IgD-negative memory B cell (primary cell): Measurements from ENCODE around the gene PI4KB. TPM values are rescaled to one million over a fixed set of nuclear protein-coding genes. Genes with fewer than 3 reads are reported as not detected.

ENCODE experiments used
- H3K27ac Mint-ChIP-seq, 3 donors: one replicate each; pipeline ENCODE4 v1.8.0; 2020 to 2022; ENCODE audit warnings: mild to moderate bottlenecking in 3 of 3, mixed read lengths in 3 of 3, moderate library complexity in 1 of 3
- H3K27me3 Mint-ChIP-seq: one replicate; pipeline ENCODE4 v1.8.0; 2021; ENCODE audit warnings: mixed read lengths
- H3K36me3 Mint-ChIP-seq: one replicate; pipeline ENCODE4 v1.8.0; 2020; ENCODE audit warnings: mild to moderate bottlenecking, mixed read lengths
- H3K4me1 Mint-ChIP-seq, 3 donors: one replicate each; pipeline ENCODE4 v1.8.0; 2020 to 2022; ENCODE audit warnings: mixed read lengths in 3 of 3, mild to moderate bottlenecking in 1 of 3
- H3K4me3 Mint-ChIP-seq, 4 donors: one replicate each; pipeline ENCODE4 v1.8.0; 2020 to 2022; ENCODE audit warnings: mild to moderate bottlenecking in 4 of 4, mixed read lengths in 4 of 4, moderate library complexity in 3 of 4
- H3K9me3 Mint-ChIP-seq, 3 donors: one replicate each; pipeline ENCODE4 v1.8.0; 2020 to 2021; ENCODE audit warnings: mixed read lengths in 3 of 3, mild to moderate bottlenecking in 1 of 3
- polyA plus RNA-seq: library from polyadenylated mRNA; unstranded; fragments of 300-500 nt; fragmentation: Illumina TruSeq; gene quantifications from one replicate; pipeline ENCODE4 v1.2.3, GENCODE V29; 2021

Gene PI4KB
- 67.9 TPM for polyA plus RNA-seq

DNA sequence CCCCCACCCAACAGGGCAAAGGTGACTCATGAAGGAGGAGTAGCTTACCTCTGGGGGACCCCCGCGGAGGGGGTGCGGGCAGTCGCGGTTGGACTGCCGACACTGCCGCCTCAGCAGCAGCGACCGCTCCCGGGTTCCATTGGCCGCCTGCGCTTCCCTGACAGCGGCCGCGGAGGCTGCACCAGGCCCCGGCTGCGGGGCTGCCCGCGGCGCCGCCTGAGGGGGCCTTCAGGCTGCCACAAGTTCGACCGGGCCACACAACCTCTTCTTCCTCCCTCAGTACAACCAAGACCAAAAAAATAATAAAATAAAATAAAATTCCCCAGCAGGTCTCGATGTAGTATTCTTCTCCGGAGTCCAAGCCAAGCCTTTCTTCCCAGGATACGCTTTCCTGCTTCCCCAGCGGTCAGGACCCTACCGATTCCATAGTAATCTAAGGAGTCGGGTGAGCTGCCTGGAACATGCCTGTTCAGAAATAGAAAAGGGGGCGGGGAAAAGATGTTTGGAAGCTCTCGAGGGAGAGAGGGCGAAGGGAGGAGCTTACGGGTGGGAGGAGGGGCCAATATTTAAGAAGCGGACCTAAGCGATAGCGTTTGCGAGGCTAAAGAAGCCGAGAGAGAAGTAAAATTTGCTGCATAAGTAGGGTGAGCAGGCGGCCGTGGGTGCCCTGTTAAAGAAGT lies at the start of gene PI4KB:
PI4KB (minus strand) TSS at position 194 of the 680 bp plus-strand sequence. CDS start 10,935 bp downstream, outside the sequence.
- Mint-ChIP-seq H3K36me3 (no peaks in the 10 kb centered on the region), H3K4me3 (peak within 1 kb of the TSS; percentile 86 to 99 (median 94)), H3K4me1 (peaks cover 26 to 32% (median 27%) of the 10 kb centered on the region in 3 donors), H3K27me3 (no peaks in the 10 kb centered on the region), H3K27ac (peak within 1 kb of the TSS; percentile 70 to 99 (median 95)), H3K9me3 (no peaks in the 10 kb centered on the region)

GRCh38 chr1:151373196-151373595 lies 46.0 kb upstream of the PI4KB start:
- Mint-ChIP-seq H3K27ac (peak overlapping the region in 1 of 3 donors; percentile 60), H3K4me3 (no peak overlapping the region), H3K27me3 (no peaks in the 10 kb centered on the region), H3K4me1 (peaks cover 0 to 1% (median 0%) of the 10 kb centered on the region in 3 donors), H3K9me3 (no peaks in the 10 kb centered on the region), H3K36me3 (no peaks in the 10 kb centered on the region)

- Mint-ChIP-seq H3K4me1 (peaks cover 0 to 3% (median 0%) of the 10 kb centered on the region in 3 donors), H3K9me3 (no peaks in the 10 kb centered on the region), H3K27me3 (no peaks in the 10 kb centered on the region), H3K4me3 (no peak within 1 kb of the TSS), H3K36me3 (no peaks in the 10 kb centered on the region), H3K27ac (peak within 1 kb of the TSS in 1 of 3 donors; percentile 60)
Measured at GRCh38 chr1:151372058-151372934, 45.1 kb upstream of the PI4KB start, which contains the start of gene SELENBP1. Gene SELENBP1, minus strand, starts transcription at chr1:151372705. Its CDS starts 64 bp downstream, at chr1:151372641.

GRCh38 chr1:151371370-151372057 lies 44.3 kb upstream of the PI4KB start:
- H3K27me3 Mint-ChIP-seq = no peaks in the 10 kb centered on the region
- H3K4me1 Mint-ChIP-seq = peaks cover 0 to 3% (median 0%) of the 10 kb centered on the region in 3 donors
- H3K36me3 Mint-ChIP-seq = no peaks in the 10 kb centered on the region
- H3K27ac Mint-ChIP-seq = no peak overlapping the region
- H3K4me3 Mint-ChIP-seq = no peak overlapping the region
- no peaks in the 10 kb centered on the region for H3K9me3 Mint-ChIP-seq

- no peaks in the 10 kb centered on the region for H3K36me3 Mint-ChIP-seq
- no peaks in the 10 kb centered on the region for H3K27me3 Mint-ChIP-seq
- no peaks in the 10 kb centered on the region for H3K9me3 Mint-ChIP-seq
- peaks cover 0 to 2% (median 0%) of the 10 kb centered on the region in 3 donors for H3K4me1 Mint-ChIP-seq
- no peak overlapping the region for H3K27ac Mint-ChIP-seq
- no peak overlapping the region for H3K4me3 Mint-ChIP-seq
Measured at GRCh38 chr1:151370211-151370911, 43.1 kb upstream of the PI4KB start.

DNA sequence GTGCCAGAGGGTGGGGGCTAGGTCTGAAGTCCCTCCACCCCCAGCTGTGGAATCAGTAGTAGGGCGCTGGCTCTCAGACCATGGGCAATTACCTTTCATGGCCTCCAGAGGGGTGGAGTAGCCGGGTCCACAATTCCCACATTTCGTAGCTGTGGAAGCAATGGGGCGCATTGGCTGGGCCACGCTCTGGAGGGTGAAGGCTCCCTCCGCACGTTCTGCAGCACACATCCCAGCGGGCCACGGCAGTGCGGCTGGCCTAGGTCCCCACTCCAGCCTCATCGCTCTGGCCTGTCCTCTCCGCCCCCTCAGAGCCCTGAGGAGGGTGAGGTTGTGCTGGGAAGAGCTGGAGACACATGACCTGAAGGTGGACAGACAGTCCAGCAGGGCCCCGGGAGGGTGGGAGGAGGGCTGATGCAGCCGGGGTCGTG lies 42.4 kb upstream of the PI4KB start:
- Mint-ChIP-seq H3K27me3 (no peaks in the 10 kb centered on the region), H3K4me1 (peaks cover 0 to 2% (median 0%) of the 10 kb centered on the region in 3 donors), H3K27ac (no peak overlapping the region), H3K4me3 (no peak overlapping the region), H3K36me3 (no peaks in the 10 kb centered on the region), H3K9me3 (no peaks in the 10 kb centered on the region)

DNA sequence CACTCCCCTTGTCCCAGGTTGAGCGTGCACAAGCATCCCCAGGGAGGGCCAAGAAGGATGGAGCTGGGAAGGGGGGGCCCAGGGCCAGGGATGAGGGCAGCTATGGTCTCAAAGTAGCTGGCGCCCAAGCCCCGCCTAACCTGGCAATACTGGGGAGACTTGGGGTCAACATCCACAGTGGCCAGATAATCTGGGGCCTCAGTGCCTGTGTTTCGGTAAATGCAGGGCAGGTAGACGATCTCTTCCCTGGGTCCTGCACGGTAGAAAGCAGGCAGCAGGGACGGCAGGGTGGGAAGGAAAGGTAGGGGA lies 42.0 kb upstream of the PI4KB start:
- Mint-ChIP-seq H3K4me1 (peaks cover 0 to 2% (median 0%) of the 10 kb centered on the region in 3 donors), H3K9me3 (no peaks in the 10 kb centered on the region), H3K27me3 (no peaks in the 10 kb centered on the region)

DNA sequence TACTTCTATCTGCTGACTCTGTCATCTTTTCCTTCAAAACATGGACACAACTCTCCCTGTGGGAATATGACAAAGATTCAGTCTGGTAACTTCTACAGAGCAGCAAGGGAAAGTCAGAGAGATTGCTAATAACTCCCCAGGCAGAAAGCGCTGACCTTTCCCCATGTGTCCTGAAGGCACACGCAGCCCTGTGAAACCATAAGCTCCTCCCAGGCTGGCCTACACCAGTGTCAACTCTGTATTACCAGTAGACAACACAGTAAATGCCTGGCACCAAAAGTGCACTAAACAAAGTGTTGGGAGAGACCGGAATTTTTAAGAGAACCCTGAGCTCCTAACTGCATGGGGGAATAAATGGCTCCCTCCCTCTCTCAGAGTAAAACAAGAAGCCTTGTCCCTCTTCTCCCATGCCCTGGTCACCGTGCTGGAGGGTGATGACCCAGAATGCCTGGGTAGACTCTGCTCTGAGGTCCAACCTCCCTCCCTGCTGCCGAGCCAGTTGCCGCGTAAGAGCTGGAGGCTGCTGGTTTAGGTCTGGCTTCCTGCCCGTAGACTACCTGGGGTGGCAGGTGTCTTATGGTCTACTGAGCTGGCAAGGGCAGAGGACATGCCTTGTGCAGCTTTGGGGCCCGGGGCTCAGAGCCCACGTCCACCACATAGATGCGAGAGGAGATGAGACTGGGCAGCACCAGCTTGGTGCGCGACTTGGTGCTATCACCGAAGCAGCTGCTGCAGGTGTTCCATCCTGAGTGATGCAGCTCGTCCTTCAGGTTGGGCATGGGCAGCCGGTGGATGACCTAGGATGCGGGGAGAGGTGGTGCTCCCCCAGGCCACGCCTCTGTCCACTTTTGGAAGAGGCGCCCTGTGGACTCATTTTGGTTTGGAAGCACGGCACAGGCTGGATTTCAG lies 41.4 kb upstream of the PI4KB start:
- Mint-ChIP-seq H3K27me3 (no peaks in the 10 kb centered on the region), H3K36me3 (no peaks in the 10 kb centered on the region), H3K4me1 (peaks cover 0 to 2% (median 0%) of the 10 kb centered on the region in 3 donors), H3K9me3 (no peaks in the 10 kb centered on the region), H3K4me3 (no peak overlapping the region), H3K27ac (peak overlapping the region in 1 of 3 donors; percentile 5)

More for the DNA sequence above, 42.0 kb upstream of the PI4KB start:
- Mint-ChIP-seq H3K4me3 (no peak overlapping the region), H3K36me3 (no peaks in the 10 kb centered on the region), H3K27ac (no peak overlapping the region)

DNA sequence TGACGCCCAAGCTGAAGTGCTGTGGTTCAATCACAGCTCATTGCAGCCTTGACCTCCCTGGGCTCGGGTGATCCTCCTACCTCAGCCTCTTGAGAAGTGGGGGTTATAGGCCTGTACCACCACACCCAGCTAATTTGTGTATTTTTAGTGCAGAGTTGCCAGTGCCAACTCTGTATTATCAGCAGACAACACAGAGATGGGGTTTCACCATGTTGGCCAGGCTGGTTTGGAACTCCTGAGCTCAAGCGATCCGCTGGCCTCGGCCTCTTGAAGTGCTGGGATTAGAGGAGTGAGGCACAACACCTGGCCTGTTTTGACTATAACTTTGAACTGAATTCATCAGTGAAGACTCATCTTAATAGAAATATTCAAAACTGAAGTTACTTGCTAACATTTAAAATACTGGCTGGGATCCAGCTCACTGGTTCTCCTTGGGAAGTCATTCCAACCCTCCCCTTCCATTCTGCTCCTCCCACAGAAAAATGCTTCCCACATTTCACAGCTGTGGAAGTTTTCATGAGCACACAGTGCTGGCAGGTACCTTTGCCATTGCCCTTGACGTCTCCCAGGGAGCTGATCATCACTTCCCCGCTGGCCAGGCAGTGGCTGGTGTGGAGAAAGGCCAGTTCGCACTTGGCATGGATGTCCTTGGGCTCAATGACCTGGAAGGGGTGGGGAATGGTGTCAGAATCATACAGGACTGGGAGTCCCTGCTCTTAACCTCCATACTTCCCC lies 40.6 kb upstream of the PI4KB start:
- Mint-ChIP-seq H3K4me3 (no peak overlapping the region), H3K4me1 (peaks cover 0 to 2% (median 0%) of the 10 kb centered on the region in 3 donors), H3K27ac (peak overlapping the region in 1 of 3 donors; percentile 5), H3K36me3 (no peaks in the 10 kb centered on the region), H3K27me3 (no peaks in the 10 kb centered on the region), H3K9me3 (no peaks in the 10 kb centered on the region)

DNA sequence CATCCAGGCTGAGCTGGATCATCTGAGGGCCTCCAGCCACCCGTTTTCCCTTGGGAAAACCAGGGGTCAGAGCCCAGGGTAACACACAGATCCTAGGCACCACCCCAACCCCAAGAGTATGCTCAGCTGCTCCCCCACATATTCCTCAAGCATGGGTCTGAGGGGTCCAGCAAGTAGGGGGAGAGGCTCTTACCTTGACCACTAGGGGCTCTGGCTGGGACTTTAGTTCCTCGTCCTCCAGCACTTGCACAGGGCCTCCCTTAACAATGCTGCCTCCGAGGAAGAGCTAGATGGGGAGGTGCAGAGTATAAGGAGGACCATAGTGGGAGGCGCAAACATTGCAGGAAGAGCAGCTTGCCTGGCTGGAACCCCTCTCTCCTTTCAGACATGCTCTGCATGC lies 37.8 kb upstream of the PI4KB start:
- no peaks in the 10 kb centered on the region for H3K27me3 Mint-ChIP-seq
- no peaks in the 10 kb centered on the region for H3K36me3 Mint-ChIP-seq

DNA sequence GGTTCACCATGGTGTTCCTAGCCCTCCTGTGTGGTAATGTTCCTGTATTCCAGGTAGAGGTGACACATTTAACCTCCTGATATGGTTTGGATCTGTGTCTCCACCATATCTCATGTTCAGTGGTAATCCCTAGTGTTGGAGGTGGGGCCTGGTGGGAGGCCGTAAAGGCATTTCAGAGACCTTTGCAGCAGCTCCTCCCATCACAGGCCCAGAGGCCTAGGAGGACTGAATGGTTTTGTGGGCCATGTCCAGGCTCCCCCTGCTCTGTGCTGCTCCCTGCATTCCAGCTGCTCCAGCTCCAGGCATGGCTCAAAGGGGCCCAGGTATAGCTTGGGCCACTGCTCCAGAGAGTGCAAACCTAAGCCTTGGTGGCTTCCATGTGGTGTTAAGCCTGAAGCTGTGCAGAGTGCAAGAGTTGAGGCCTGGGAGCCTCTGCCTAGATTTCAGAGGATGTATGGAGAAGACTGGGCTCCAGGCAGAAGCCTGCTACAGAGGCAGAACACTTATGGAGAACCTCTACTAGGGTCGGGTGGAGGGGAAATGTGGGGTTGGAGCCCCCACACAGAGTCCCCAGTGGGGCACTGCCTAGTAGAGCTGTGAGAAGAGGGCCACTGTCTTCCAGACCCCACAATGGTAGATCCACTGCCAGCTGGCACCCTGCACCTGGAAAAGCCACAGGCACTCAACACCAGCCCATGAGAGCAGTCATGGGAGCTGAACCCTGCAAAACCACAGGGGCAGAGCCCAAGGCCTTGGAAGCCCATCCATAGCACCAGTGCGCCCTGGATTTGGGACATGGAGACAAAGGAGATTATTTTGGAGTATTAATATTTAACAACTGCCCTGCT lies 35.3 kb upstream of the PI4KB start:
- H3K4me3 Mint-ChIP-seq = peak overlapping the region in 1 of 4 donors; percentile 54
- H3K9me3 Mint-ChIP-seq = no peaks in the 10 kb centered on the region
- H3K4me1 Mint-ChIP-seq = peaks cover 0 to 1% (median 0%) of the 10 kb centered on the region in 3 donors
- H3K27ac Mint-ChIP-seq = no peak overlapping the region
- H3K36me3 Mint-ChIP-seq = no peaks in the 10 kb centered on the region
- H3K27me3 Mint-ChIP-seq = no peaks in the 10 kb centered on the region

More for the DNA sequence above, 37.8 kb upstream of the PI4KB start:
- Mint-ChIP-seq H3K27ac (no peak overlapping the region), H3K4me1 (peaks cover 0 to 2% (median 0%) of the 10 kb centered on the region in 3 donors), H3K4me3 (no peak overlapping the region), H3K9me3 (no peaks in the 10 kb centered on the region)

- no peak overlapping the region for H3K27ac Mint-ChIP-seq
- H3K27me3 Mint-ChIP-seq = no peaks in the 10 kb centered on the region
- H3K4me1 Mint-ChIP-seq = no peaks in the 10 kb centered on the region
- H3K4me3 Mint-ChIP-seq = no peak overlapping the region
- no peaks in the 10 kb centered on the region for H3K36me3 Mint-ChIP-seq
- no peaks in the 10 kb centered on the region for H3K9me3 Mint-ChIP-seq
Measured at GRCh38 chr1:151361883-151362282, 34.7 kb upstream of the PI4KB start.
